Vagina (tissue), 2 donors: ENCODE data around the gene ACOT9. TPM values are rescaled to one million over a fixed set of nuclear protein-coding genes. Genes with fewer than 3 reads are reported as not detected.

Experiments used
- DNase-seq, 2 donors: peaks; one replicate each; pipeline ENCODE4 v3.0.0-alpha.2; 2017; ENCODE audit errors: extremely low spot score in 2 of 2
- H3K27ac ChIP-seq: fragments of 200-600 bp; sonication (generic); one replicate; pipeline ENCODE4 v1.5.1; 2019
- H3K27me3 ChIP-seq: fragments of 200-600 bp; sonication (generic); one replicate; pipeline ENCODE4 v1.5.1; 2019
- H3K36me3 ChIP-seq, 2 donors: fragments of 200-600 bp; sonication (generic); one replicate each; pipeline ENCODE4 v1.5.1; 2017 to 2019
- H3K4me1 ChIP-seq: fragments of 200-600 bp; sonication (generic); one replicate; pipeline ENCODE4 v1.5.1; 2019
- H3K4me3 ChIP-seq, 2 donors: fragments of 200-600 bp; sonication (generic); 1 replicate in 1 of 2; 2 replicates in 1 of 2; pipeline ENCODE4 v1.5.1; 2016 to 2019
- H3K9me3 ChIP-seq: fragments of 200-600 bp; sonication (generic); one replicate; pipeline ENCODE4 v1.5.1; 2019
- POLR2A ChIP-seq, 2 donors: fragments of 450-650 bp; IDR thresholded peaks; one replicate each; pipeline ENCODE4 v1.6.1; 2017; ENCODE audit warnings: antibody characterized with exemption in 2 of 2, mild to moderate bottlenecking in 2 of 2, moderate library complexity in 2 of 2
- POLR2AphosphoS5 ChIP-seq, 2 donors: sonication (generic); formaldehyde crosslinking; IDR thresholded peaks; one replicate each; pipeline ENCODE4 v1.9.0; 2017; ENCODE audit warnings: antibody characterized with exemption in 2 of 2, mild to moderate bottlenecking in 2 of 2, low read depth in 1 of 2; ENCODE audit not compliant: insufficient read depth in 1 of 2
- intact Hi-C: fragments of 100-400 bp; cut with DNase I; formaldehyde crosslinking; loops from one replicate; pipeline ENCODE4 v1.15.1; 2023
- total RNA-seq: library from RNA; depleted of rRNA; stranded (reverse); fragments of >200 nt; gene quantifications from one replicate; pipeline ENCODE4 v1.2.3, GENCODE V29; 2016
- TF ChIP-seq, protein P1 (sequence below), 3 experiments: fragments of 450-650 bp in 2 of 3; fragments of 200-600 bp in 1 of 3; sonication (generic) in 1 of 3; IDR thresholded peaks; one replicate each; pipeline ENCODE4 v1.5.1; 2017 to 2019; ENCODE audit warnings: antibody characterized with exemption in 3 of 3, mild to moderate bottlenecking in 2 of 3, moderate library complexity in 2 of 3

ACOT9 gene
- total RNA-seq, 1 donor from 2014 or later, result 39.0 TPM

DNA sequence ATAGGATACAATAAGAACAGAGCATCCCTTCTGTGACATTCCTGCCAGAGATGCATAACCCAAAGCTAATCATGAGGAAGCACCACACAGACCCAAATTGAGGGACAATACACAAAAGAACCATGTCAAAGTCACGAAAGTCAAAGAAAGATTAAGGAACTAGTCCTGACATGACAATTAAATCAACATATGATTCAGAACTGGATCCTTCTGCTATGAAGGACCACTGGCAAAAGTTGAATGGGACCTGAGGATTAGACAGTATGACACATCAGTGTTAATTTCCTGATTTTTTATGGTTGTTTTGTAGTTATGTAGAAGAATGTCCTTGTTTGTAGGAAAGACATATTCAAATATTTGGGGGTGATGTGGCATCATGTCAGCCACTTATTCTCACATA is 13.9 kb downstream of the ACOT9 start:
- no peak for DNase-seq
- Histone ChIP-seq H3K4me1 (no peaks in the 10 kb centered on the region), H3K27ac (no peak overlapping the region), H3K9me3 (no peaks in the 10 kb centered on the region), H3K27me3 (no peaks in the 10 kb centered on the region), H3K36me3 (peaks cover 0 to 8% of the 10 kb centered on the region in 2 donors), H3K4me3 (no peak overlapping the region)
- TF ChIP-seq, protein P1, sequence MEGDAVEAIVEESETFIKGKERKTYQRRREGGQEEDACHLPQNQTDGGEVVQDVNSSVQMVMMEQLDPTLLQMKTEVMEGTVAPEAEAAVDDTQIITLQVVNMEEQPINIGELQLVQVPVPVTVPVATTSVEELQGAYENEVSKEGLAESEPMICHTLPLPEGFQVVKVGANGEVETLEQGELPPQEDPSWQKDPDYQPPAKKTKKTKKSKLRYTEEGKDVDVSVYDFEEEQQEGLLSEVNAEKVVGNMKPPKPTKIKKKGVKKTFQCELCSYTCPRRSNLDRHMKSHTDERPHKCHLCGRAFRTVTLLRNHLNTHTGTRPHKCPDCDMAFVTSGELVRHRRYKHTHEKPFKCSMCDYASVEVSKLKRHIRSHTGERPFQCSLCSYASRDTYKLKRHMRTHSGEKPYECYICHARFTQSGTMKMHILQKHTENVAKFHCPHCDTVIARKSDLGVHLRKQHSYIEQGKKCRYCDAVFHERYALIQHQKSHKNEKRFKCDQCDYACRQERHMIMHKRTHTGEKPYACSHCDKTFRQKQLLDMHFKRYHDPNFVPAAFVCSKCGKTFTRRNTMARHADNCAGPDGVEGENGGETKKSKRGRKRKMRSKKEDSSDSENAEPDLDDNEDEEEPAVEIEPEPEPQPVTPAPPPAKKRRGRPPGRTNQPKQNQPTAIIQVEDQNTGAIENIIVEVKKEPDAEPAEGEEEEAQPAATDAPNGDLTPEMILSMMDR (IDR thresholded peaks at IDR 0.05), result no peak
- TF ChIP-seq POLR2AphosphoS5 (IDR thresholded peaks at IDR 0.05; ENCODE audit: insufficient read depth in 1 of 2, low read depth in 1 of 2) (no peak), POLR2A (IDR thresholded peaks at IDR 0.05) (no peak)
- intact Hi-C loops, result no loop called here

DNA sequence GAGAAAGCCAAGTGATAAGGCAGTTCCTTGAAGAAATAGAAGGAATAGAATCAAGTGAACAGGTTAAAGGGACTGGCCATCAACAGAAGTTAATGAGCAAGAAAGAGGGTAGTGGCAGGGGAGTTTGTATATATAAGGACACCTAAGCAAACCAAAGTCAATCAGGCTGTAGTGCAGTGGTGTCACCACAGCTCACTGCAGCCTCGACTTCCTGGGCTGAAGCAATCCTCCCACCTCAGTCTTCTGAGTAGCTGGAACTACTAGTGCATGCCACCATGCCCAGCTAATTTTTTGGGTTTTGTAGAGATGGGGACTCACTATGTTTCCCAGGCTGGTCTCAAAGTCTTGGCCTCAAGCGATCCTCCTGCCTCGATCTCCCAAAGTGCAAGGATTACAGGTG is 15.9 kb downstream of the ACOT9 start:
- no peak for DNase-seq
- Histone ChIP-seq H3K36me3 (peaks cover 0 to 8% of the 10 kb centered on the region in 2 donors), H3K4me3 (no peak overlapping the region), H3K27me3 (no peaks in the 10 kb centered on the region), H3K9me3 (no peaks in the 10 kb centered on the region), H3K4me1 (no peaks in the 10 kb centered on the region), H3K27ac (no peak overlapping the region)
- intact Hi-C loops, result no loop called here
- TF ChIP-seq, protein P1 (IDR thresholded peaks at IDR 0.05), result no peak
- TF ChIP-seq POLR2A (IDR thresholded peaks at IDR 0.05), result no peak
- no peak for TF ChIP-seq POLR2AphosphoS5 (IDR thresholded peaks at IDR 0.05; ENCODE audit: insufficient read depth in 1 of 2, low read depth in 1 of 2)

DNA sequence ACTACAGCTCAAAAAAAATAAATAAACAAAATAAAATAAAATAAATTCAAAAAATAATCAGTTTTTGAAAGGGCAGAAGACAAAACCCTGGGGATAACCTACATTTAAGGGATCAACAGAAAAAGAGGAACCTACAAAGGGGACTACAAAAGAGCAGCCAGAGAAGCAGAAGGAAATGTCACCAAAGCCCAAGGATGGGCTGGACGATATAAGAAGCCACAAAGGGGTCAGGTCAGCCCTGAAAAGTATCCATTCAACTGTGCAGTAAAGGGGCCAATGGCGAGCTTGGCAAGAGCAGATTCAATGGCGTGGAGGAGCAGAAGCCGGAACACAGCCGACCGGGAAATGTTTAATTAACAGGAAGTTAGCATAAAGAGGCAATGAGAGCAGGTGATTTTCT is 16.9 kb downstream of the ACOT9 start:
- H3K4me3 ChIP-seq, result no peak overlapping the region
- TF ChIP-seq POLR2AphosphoS5 (IDR thresholded peaks at IDR 0.05; ENCODE audit: insufficient read depth in 1 of 2, low read depth in 1 of 2), result no peak
- TF ChIP-seq, protein P1 (IDR thresholded peaks at IDR 0.05), result no peak
- TF ChIP-seq POLR2A (IDR thresholded peaks at IDR 0.05), result no peak

DNA sequence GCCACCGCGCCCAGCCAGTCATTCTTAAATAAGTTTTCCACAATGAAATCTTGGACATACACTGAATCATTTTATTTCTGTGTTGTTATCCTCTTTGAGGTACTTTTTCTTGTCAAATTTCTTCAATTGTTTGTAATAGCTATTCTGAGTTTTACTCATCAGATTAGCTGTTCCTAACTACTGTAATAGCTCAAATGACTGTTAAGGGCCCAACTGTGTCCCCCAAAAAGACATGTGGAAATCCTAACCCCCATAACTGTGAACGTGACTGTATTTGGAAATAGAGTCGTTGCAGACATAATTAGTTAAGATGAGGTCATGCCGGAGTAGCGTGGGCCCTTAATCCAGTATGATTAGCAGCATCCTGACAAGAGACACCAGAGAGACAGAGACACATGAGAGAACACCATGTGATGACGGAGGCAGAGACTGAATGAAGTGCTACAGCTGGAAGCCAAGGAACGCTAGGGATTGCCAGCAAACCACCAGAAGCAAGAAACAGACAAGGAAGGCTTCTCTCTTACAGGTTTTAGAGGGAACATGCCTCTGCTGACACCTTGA is 22.9 kb downstream of the ACOT9 start:
- intact Hi-C loops, result no loop called here
- Histone ChIP-seq H3K27me3 (no peaks in the 10 kb centered on the region), H3K36me3 (peaks cover 0 to 10% of the 10 kb centered on the region in 2 donors), H3K9me3 (no peaks in the 10 kb centered on the region), H3K27ac (no peak overlapping the region), H3K4me3 (no peak overlapping the region), H3K4me1 (no peaks in the 10 kb centered on the region)
- no peak for TF ChIP-seq POLR2A (IDR thresholded peaks at IDR 0.05)
- no peak for TF ChIP-seq POLR2AphosphoS5 (IDR thresholded peaks at IDR 0.05; ENCODE audit: insufficient read depth in 1 of 2, low read depth in 1 of 2)
- TF ChIP-seq, protein P1 (IDR thresholded peaks at IDR 0.05), result no peak
- DNase-seq, result no peak

More for the DNA sequence above, 16.9 kb downstream of the ACOT9 start:
- Histone ChIP-seq H3K9me3 (no peaks in the 10 kb centered on the region), H3K36me3 (peaks cover 0 to 16% of the 10 kb centered on the region in 2 donors), H3K4me1 (no peaks in the 10 kb centered on the region), H3K27me3 (no peaks in the 10 kb centered on the region), H3K27ac (no peak overlapping the region)
- intact Hi-C loops, result no loop called here
- DNase-seq, result no peak

DNA sequence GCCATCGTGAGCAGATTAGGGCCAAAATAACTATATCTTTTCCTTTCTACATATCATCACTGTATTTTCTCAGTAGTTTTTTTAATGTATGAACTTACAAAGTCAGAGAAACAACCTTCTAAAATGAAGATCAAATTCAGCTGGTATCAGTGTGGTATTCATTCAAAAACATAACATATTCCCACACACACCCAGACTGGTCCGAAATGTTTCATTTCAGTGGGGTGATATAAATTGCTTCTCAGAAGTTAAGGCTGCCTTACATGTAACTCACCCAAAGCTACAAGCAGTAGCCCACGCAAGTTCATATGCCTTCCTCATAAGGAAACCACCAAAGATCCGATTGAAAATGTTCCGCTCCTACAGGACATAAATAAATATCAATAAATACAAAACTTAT is 37.8 kb downstream of the ACOT9 start:
- H3K36me3 ChIP-seq, result peaks cover 0 to 11% of the 10 kb centered on the region in 2 donors
- H3K4me3 ChIP-seq, result no peak overlapping the region
- H3K27ac ChIP-seq, result no peak overlapping the region
- DNase-seq, result no peak
- H3K9me3 ChIP-seq, result no peaks in the 10 kb centered on the region
- H3K4me1 ChIP-seq, result no peaks in the 10 kb centered on the region
- no peak for TF ChIP-seq POLR2A (IDR thresholded peaks at IDR 0.05)
- no peak for TF ChIP-seq POLR2AphosphoS5 (IDR thresholded peaks at IDR 0.05; ENCODE audit: insufficient read depth in 1 of 2, low read depth in 1 of 2)
- TF ChIP-seq, protein P1 (IDR thresholded peaks at IDR 0.05), result no peak
- intact Hi-C loops, result no loop called here
- no peaks in the 10 kb centered on the region for H3K27me3 ChIP-seq
